K562 (cell line): ENCODE data around the gene SMG9. TPM values are rescaled to one million over a fixed set of nuclear protein-coding genes. Genes with fewer than 3 reads are reported as not detected.

ENCODE experiments used
- ATAC-seq: fragments of 200-7000 bp; cut with Tn5 transposase; 3 replicates; pipeline ENCODE4 v1.9.1; 2020; ENCODE audit warnings: moderate library complexity
- BruUV-seq: library from RNA; stranded (reverse); fragments of 400-500 nt; replicated peaks from 2 replicates; lab custom pipeline; 2021; lab: Mats Ljungman, UMichigan
- CTCF ChIA-PET: fragments of 300-600 bp; formaldehyde crosslinking; extraction: SDS; loops from one replicate; lab custom pipeline; 2021; ENCODE audit warnings: low intra/inter-chr PET ratio; lab: Yijun Ruan, JAX
- POLR2A ChIA-PET: fragments of 300-600, 350-650 bp; sonication (Branson Sonifier 250); formaldehyde crosslinking; extraction: SDS; loops from one replicate; lab custom pipeline; 2021; ENCODE audit warnings: antibody characterized with exemption, inconsistent platforms; lab: Yijun Ruan, JAX
- DNase-seq, 4 experiments: peaks; one replicate each; pipeline versions ENCODE4 v3.0.0 to v3.0.0-alpha.2; 2011 to 2018; ENCODE audit warnings: low spot score in 3 of 4, mixed read lengths in 3 of 4; ENCODE audit errors: extremely low read depth in 1 of 4
- FAIRE-seq: peaks from 2 replicates; lab custom pipeline; 2011; peaks lifted over from hg19 to GRCh38; lab: Jason Lieb, UNC
- H2AFZ ChIP-seq: 2 replicates; pipeline ENCODE4 v1.6.0; 2011; ENCODE audit warnings: low read depth, low read length, control low read depth, inconsistent platforms
- H3K27ac ChIP-seq: fragments of 200-600 bp; 3 replicates; pipeline ENCODE4 v1.8.0; 2011; ENCODE audit warnings: low read depth, mild to moderate bottlenecking, control low read depth, inconsistent platforms, low read length, moderate library complexity, mixed read lengths; ENCODE audit errors: extremely low read depth
- H3K27me3 ChIP-seq, 2 experiments: fragments of 300-600 bp in 1 of 2; 2 replicates in 1 of 2; 3 replicates in 1 of 2; pipeline versions ENCODE4 v1.6.0 to v1.8.0; 2011; ENCODE audit warnings: inconsistent platforms in 2 of 2, low read length in 2 of 2, mild to moderate bottlenecking in 1 of 2, mixed read lengths in 1 of 2, moderate library complexity in 1 of 2; ENCODE audit not compliant: control insufficient read depth in 2 of 2, insufficient read depth in 2 of 2
- H3K36me3 ChIP-seq: fragments of 300-600 bp; 3 replicates; pipeline ENCODE4 v1.8.0; 2011; ENCODE audit warnings: mild to moderate bottlenecking, low read length, inconsistent platforms; ENCODE audit not compliant: control insufficient read depth, insufficient read depth
- H3K4me1 ChIP-seq, 2 experiments: fragments of 200-600 bp in 1 of 2; replicated peaks in 1 of 2; 2 replicates in 1 of 2; 3 replicates in 1 of 2; pipeline versions ENCODE4 v1.5.1 to v1.8.0; 2011; ENCODE audit warnings: inconsistent platforms in 2 of 2, low read length in 2 of 2, mild to moderate bottlenecking in 1 of 2, mixed read lengths in 1 of 2, moderate library complexity in 1 of 2; ENCODE audit not compliant: control insufficient read depth in 2 of 2, insufficient read depth in 2 of 2
- H3K4me2 ChIP-seq: 2 replicates; pipeline ENCODE4 v1.6.1; 2011; ENCODE audit warnings: low read length, control low read depth, inconsistent platforms, mixed read lengths; ENCODE audit not compliant: insufficient read depth
- H3K4me3 ChIP-seq: fragments of 200-600 bp; sonication (generic), shearing (Covaris generic); 2 replicates; pipeline ENCODE4 v1.5.1; 2016; ENCODE audit warnings: control low read depth, inconsistent platforms
- H3K79me2 ChIP-seq: fragments of 200-600 bp; 3 replicates; pipeline ENCODE4 v1.8.0; 2011; ENCODE audit warnings: low read length, inconsistent platforms; ENCODE audit not compliant: control insufficient read depth, insufficient read depth
- H3K9ac ChIP-seq, 2 experiments: 2 replicates each; pipeline versions ENCODE4 v1.6.0 to v1.6.1; 2011; ENCODE audit warnings: low read depth in 2 of 2, low read length in 2 of 2, control low read depth in 1 of 2, inconsistent platforms in 1 of 2, mild to moderate bottlenecking in 1 of 2, mixed read lengths in 1 of 2; ENCODE audit not compliant: insufficient read depth in 1 of 2
- H3K9me1 ChIP-seq: one replicate; pipeline ENCODE4 v1.6.0; 2011; ENCODE audit warnings: inconsistent platforms, mild to moderate bottlenecking, low read length, moderate library complexity; ENCODE audit not compliant: control insufficient read depth, insufficient read depth
- H3K9me3 ChIP-seq: replicated peaks from 2 replicates; pipeline ENCODE4 v1.5.1; 2011; ENCODE audit warnings: low read depth, low read length, inconsistent platforms; ENCODE audit not compliant: control insufficient read depth, insufficient read depth
- H4K20me1 ChIP-seq: replicated peaks from 2 replicates; pipeline ENCODE4 v1.6.1; 2011; ENCODE audit warnings: low read length, inconsistent platforms, mixed read lengths; ENCODE audit not compliant: control insufficient read depth, insufficient read depth
- BCOR ChIP-seq: fragments of 450-650 bp; IDR thresholded peaks from 2 replicates; pipeline ENCODE4 v1.6.1; 2016
- MEF2D ChIP-seq: conservative IDR thresholded peaks from 2 replicates; pipeline ENCODE4 v1.6.1; 2016; ENCODE audit warnings: low read depth, missing genetic modification characterization, missing compliant biosample characterization
- ZNF121 ChIP-seq: sonication (generic); formaldehyde crosslinking; conservative IDR thresholded peaks from 2 replicates; pipeline ENCODE4 v1.8.0; 2022; ENCODE audit warnings: missing genetic modification reagents
- WGBS: fragments of 100-300 bp; shearing (Covaris generic); methylation state at CpG from one replicate; pipeline ENCODE4 v1.1.6; 2016; ENCODE audit warnings: low coverage, mixed read lengths; ENCODE audit not compliant: insufficient coverage; ENCODE audit errors: missing lambda C conversion rate; 5-methylcytosine and 5-hydroxymethylcytosine counted together
- in situ Hi-C: fragments of 300-500 bp; cut with MboI; formaldehyde crosslinking; loops from 4 replicates; pipeline ENCODE4 v1.15.0; 2018; ENCODE audit warnings: inconsistent platforms, mixed read lengths
- intact Hi-C: fragments of 100-400 bp; cut with micrococcal nuclease; formaldehyde crosslinking; loops from 2 replicates; pipeline ENCODE4 v1.14.2; 2022
- polyA plus RNA-seq, 8 experiments: library from polyadenylated mRNA; depleted of rRNA in 4 of 8; stranded (reverse) in 5 of 8; unstranded in 3 of 8; fragments of >200 nt; fragmentation: Nextera tagmentation in 2 of 8; fragmentation: Illumina TruSeq in 1 of 8; extraction: Ambion mirVana in 2 of 8; extraction: Trizol in 1 of 8; gene quantifications; 2 replicates each; pipeline versions ENCODE4 v1.2.1 to v1.2.3, GENCODE V29; 2011 to 2014; ENCODE audit warnings: inconsistent platforms in 1 of 8, missing spikeins in 1 of 8
- total RNA-seq, 7 experiments: library from RNA; depleted of rRNA in 6 of 7; stranded (reverse); fragments of >200 nt in 6 of 7; fragmentation: Illumina TruSeq in 2 of 7; extraction: Trizol in 2 of 7; gene quantifications; 2 replicates each; pipeline versions ENCODE4 v1.2.1 to v1.2.3, GENCODE V29; 2011 to 2021; ENCODE audit warnings: low replicate concordance in 1 of 7

Gene SMG9
- total and polyA plus RNA-seq, 9 of the 15 experiments (the other 6 are each of a cell fraction or from before 2014, with no cell fraction given): 1.7 to 79.7 (median 40.2) TPM

GRCh38 chr19:43705729-43706128 is 49.0 kb downstream of the SMG9 start:
- ATAC-seq (no peak), DNase-seq (no peak)
- intact Hi-C loops: no loop called here
- TF ChIP-seq ZNF121 (CRISPR knock-in tag): peak; percentile 87
- no peak for TF ChIP-seq MEF2D
- TF ChIP-seq, all 486 proteins: peak for 1
- no peaks in the 10 kb centered on the region; a peak in 1 of 5 replicates for H3K27me3 ChIP-seq
- H3K36me3 ChIP-seq: no peaks in the 10 kb centered on the region
- in situ Hi-C loops: no loop called here
- H2AFZ ChIP-seq: no peak overlapping the region
- H4K20me1 ChIP-seq: no peaks in the 10 kb centered on the region
- H3K79me2 ChIP-seq: no peaks in the 10 kb centered on the region
- no peak overlapping the region for H3K4me2 ChIP-seq
- H3K27ac ChIP-seq: no peak overlapping the region
- no peak for FAIRE-seq
- no peaks in the 10 kb centered on the region for H3K9me3 ChIP-seq
- H3K4me1 ChIP-seq: peaks cover 12 to 13% of the 10 kb centered on the region in 2 experiments
- POLR2A ChIA-PET: no interaction called here
- no peaks in the 10 kb centered on the region for H3K9me1 ChIP-seq
- BruUV-seq: no TSS peak
- H3K9ac ChIP-seq: no peak overlapping the region
- H3K4me3 ChIP-seq: no peak overlapping the region
- WGBS: 16% methylated on average over 6 of the region's 6 CpGs
- CTCF ChIA-PET: no interaction called here

- Histone ChIP-seq H4K20me1 (no peaks in the 10 kb centered on the region), H3K4me2 (no peak overlapping the region), H3K9me1 (no peaks in the 10 kb centered on the region), H3K4me3 (no peak overlapping the region), H3K9ac (no peak overlapping the region), H3K4me1 (peaks cover 18 to 25% of the 10 kb centered on the region in 2 experiments), H3K36me3 (no peaks in the 10 kb centered on the region), H3K79me2 (no peaks in the 10 kb centered on the region), H3K9me3 (no peaks in the 10 kb centered on the region), H3K27me3 (no peaks in the 10 kb centered on the region), H2AFZ (no peak overlapping the region), H3K27ac (no peak overlapping the region)
- ATAC-seq (no peak), DNase-seq (no peak), FAIRE-seq (no peak)
- intact Hi-C loops (no loop called here), in situ Hi-C loops (no loop called here)
- POLR2A ChIA-PET: interaction anchor here (0.9 kb wide), 1 partner anchor 18 kb away, joined by 4 read pairs; no protein-coding TSS in a partner anchor
- CTCF ChIA-PET: no interaction called here
- 39% methylated on average over 7 of the region's 7 CpGs for WGBS
- no TSS peak for BruUV-seq
- TF ChIP-seq BCOR: 0 out of 2 replicates have a peak, but pooled peaks have one; percentile 23
Measured at GRCh38 chr19:43704002-43704705, 50.6 kb downstream of the SMG9 start.
